H7 (cell line): Measurements from ENCODE around the gene ITIH5. TPM values are rescaled to one million over a fixed set of nuclear protein-coding genes. Genes with fewer than 3 reads are reported as not detected.

Experiments used
- DNase-seq: peaks from one replicate; pipeline ENCODE4 v3.0.0; 2012
- H3K27me3 ChIP-seq: 2 replicates; pipeline ENCODE4 v1.6.0; 2011; ENCODE audit warnings: mild to moderate bottlenecking, low read length; ENCODE audit not compliant: control insufficient read depth, insufficient read depth
- H3K36me3 ChIP-seq: replicated peaks from 2 replicates; pipeline ENCODE4 v1.5.1; 2011; ENCODE audit warnings: low read length; ENCODE audit not compliant: control insufficient read depth, insufficient read depth
- H3K4me3 ChIP-seq: 2 replicates; pipeline ENCODE4 v1.5.1; 2011; ENCODE audit warnings: low read depth, mild to moderate bottlenecking, control low read depth, low read length, moderate library complexity; ENCODE audit not compliant: insufficient read depth
- total RNA-seq: library from RNA; depleted of rRNA; stranded (reverse); fragments of >200 nt; shearing (Covaris generic); gene quantifications from 2 replicates; pipeline ENCODE4 v1.2.3, GENCODE V29; 2014

Gene ITIH5
- total RNA-seq, 1 experiment from 2014 or later, result 1.9 TPM

DNA sequence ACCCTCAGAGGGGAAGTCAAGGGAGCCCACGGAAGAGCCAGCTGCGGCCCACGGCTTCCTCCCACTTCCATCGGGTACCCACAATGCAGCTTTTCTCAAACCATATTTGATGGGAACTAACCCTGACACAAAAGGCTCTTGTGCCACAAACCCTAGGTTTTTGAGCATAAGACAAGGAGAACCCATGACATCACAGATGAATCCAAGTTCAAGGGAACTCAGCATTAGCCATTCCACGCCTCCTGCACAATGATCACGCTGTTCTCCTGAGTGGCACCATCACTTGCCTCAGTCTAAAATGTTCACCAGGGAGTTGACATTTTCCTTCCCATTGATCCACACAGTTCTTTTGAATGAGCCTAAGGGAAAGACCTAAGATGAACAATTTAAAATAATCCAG, 70.4 kb downstream of the ITIH5 start:
- Histone ChIP-seq H3K27me3 (no peaks in the 10 kb centered on the region), H3K4me3 (no peak overlapping the region), H3K36me3 (no peaks in the 10 kb centered on the region)
- DNase-seq, result no peak

DNA sequence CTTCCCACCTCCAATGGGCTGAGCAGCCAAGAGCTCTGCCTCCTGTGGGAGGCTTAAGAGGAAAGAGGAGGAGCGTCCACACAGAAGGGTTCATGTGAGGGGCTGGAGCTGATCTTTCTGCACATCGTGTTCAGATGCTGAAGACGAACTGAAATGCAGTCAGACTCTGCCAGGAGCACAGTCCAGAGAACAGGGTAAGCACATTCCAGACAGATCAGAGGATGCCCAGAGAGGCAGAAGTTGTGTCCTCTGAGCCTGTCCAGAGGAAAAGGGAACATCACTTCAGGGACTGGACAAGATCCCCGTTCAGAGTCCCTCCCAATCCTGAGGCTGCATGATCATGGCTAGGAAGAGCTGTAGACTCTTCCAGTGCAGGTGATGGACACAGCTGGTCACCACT, 72.9 kb downstream of the ITIH5 start:
- Histone ChIP-seq H3K36me3 (no peaks in the 10 kb centered on the region), H3K27me3 (no peaks in the 10 kb centered on the region), H3K4me3 (no peak overlapping the region)
- DNase-seq, result no peak

- no peaks in the 10 kb centered on the region for H3K27me3 ChIP-seq
- H3K4me3 ChIP-seq, result no peak overlapping the region
- DNase-seq, result peak; percentile 44
- H3K36me3 ChIP-seq, result no peaks in the 10 kb centered on the region
Measured at GRCh38 chr10:7593063-7593462, 73.7 kb downstream of the ITIH5 start.

GRCh38 chr10:7592627-7593026, 74.1 kb downstream of the ITIH5 start:
- Histone ChIP-seq H3K36me3 (no peaks in the 10 kb centered on the region), H3K27me3 (no peaks in the 10 kb centered on the region), H3K4me3 (no peak overlapping the region)
- no peak for DNase-seq

DNA sequence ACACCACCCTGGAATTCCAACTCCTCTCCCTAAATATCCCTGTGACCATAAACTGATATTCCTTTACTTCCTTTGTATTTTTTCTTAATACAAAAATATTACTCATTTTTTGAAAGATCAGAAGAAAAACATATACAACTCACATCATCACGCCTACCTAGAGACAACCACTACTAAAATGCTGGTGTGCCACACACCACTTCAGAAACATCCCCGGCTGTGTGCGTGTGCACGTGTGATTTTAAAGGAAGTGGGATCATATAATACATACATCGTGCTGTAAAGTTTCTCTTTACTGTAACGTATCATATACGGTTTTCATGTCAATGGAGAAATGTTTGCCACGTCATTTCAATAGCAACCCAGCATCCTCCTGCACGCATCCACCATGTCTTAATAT, 76.5 kb downstream of the ITIH5 start:
- Histone ChIP-seq H3K36me3 (no peaks in the 10 kb centered on the region), H3K4me3 (no peak overlapping the region), H3K27me3 (no peaks in the 10 kb centered on the region)
- no peak for DNase-seq

- no peak overlapping the region for H3K4me3 ChIP-seq
- DNase-seq, result no peak
- no peaks in the 10 kb centered on the region for H3K27me3 ChIP-seq
- H3K36me3 ChIP-seq, result no peaks in the 10 kb centered on the region
Measured at GRCh38 chr10:7589748-7590147, 77.0 kb downstream of the ITIH5 start.

- no peak for DNase-seq
- Histone ChIP-seq H3K36me3 (no peaks in the 10 kb centered on the region), H3K27me3 (no peaks in the 10 kb centered on the region), H3K4me3 (no peak overlapping the region)
Measured at GRCh38 chr10:7587865-7588188, 78.9 kb downstream of the ITIH5 start.

DNA sequence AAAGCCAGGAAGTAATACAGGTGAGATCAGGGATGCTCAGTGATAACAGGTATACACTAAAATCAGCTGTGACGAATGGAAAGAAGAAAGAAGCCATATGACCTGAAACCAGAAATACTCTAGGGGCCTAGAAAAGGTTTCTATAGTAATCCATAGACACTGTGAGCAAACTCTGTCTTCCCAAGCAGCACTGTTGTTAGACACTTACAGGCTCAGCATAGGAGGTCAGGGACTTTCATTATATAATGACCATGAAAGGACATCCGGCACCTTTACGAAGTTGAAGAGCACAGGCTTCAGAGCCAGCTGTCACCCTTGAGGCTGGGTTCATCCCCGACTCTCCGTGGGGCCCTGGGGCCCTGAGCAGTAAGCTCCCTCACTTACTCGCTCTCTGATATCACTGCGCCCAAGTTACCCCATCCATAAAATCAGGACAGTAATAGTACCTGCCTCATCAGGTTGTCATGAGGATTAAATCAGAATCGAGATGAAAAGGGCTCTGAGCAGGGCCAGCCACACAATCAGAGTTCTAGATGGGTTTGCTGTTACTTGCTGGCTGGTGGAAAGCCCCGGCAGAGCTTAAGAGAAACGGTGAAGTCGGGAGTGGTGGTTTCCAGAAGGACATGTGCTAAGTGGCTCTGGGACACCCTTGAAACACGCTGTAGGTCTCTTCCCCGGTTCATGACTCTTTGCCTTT, 79.5 kb downstream of the ITIH5 start:
- H3K4me3 ChIP-seq, result no peak overlapping the region
- DNase-seq, result no peak

GRCh38 chr10:7585228-7585627, 81.5 kb downstream of the ITIH5 start:
- H3K36me3 ChIP-seq, result no peaks in the 10 kb centered on the region
- DNase-seq, result no peak
- no peaks in the 10 kb centered on the region for H3K27me3 ChIP-seq
- no peak overlapping the region for H3K4me3 ChIP-seq

More for the DNA sequence above, 79.5 kb downstream of the ITIH5 start:
- no peaks in the 10 kb centered on the region for H3K27me3 ChIP-seq
- H3K36me3 ChIP-seq, result no peaks in the 10 kb centered on the region

- H3K4me3 ChIP-seq, result no peak overlapping the region
- no peaks in the 10 kb centered on the region for H3K36me3 ChIP-seq
- H3K27me3 ChIP-seq, result no peaks in the 10 kb centered on the region
- DNase-seq, result no peak
Measured at GRCh38 chr10:7583626-7584025, 83.1 kb downstream of the ITIH5 start.

DNA sequence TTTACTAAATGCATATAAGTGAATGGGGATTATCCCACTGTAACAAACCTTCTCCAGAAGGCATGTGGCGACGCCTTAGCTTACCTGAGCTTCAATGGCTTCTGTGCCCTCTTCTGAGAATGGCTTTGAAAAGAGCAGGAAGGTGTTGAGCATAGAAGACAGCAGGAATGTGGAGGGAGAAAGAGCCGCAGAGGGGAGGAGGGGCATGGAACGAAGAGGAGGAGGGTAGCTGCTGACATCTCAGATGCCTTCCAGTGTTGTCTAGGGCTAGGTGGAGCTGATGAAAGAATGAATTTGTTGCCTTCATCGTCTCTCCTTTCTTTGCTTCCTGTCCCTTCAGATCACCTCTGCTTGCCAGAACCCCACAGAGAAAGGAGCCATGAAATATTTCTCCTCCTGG, 86.2 kb downstream of the ITIH5 start:
- no peak overlapping the region for H3K4me3 ChIP-seq
- H3K27me3 ChIP-seq, result no peaks in the 10 kb centered on the region
- H3K36me3 ChIP-seq, result no peaks in the 10 kb centered on the region
- DNase-seq, result peak; percentile 56

- no peak overlapping the region for H3K4me3 ChIP-seq
- H3K27me3 ChIP-seq, result no peaks in the 10 kb centered on the region
- no peak for DNase-seq
- no peaks in the 10 kb centered on the region for H3K36me3 ChIP-seq
Measured at GRCh38 chr10:7579681-7580080, 87.1 kb downstream of the ITIH5 start.

DNA sequence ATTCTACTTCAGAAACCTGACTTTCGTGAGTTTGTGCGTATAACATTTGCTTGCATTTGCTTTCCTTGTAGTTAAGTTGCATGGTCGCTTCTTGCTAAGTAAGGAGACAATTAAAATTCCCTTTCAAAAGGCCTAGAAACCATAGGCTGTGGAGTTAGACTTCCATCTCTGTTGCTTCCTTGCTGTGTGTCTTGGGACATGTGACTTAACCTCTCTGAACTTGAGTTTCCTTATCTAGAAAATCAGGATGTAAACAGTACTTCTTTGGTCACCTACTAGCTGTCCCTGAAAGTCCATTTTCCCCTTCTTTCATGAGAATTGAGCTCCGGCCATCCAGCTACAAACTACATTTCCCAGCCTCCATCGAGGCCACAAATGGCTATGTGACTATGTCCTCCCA, 89.2 kb downstream of the ITIH5 start:
- H3K36me3 ChIP-seq, result no peaks in the 10 kb centered on the region
- DNase-seq, result no peak
- no peaks in the 10 kb centered on the region for H3K27me3 ChIP-seq
- H3K4me3 ChIP-seq, result no peak overlapping the region

GRCh38 chr10:7577176-7577575, 89.6 kb downstream of the ITIH5 start:
- Histone ChIP-seq H3K36me3 (no peaks in the 10 kb centered on the region), H3K27me3 (no peaks in the 10 kb centered on the region), H3K4me3 (no peak overlapping the region)
- DNase-seq, result no peak

DNA sequence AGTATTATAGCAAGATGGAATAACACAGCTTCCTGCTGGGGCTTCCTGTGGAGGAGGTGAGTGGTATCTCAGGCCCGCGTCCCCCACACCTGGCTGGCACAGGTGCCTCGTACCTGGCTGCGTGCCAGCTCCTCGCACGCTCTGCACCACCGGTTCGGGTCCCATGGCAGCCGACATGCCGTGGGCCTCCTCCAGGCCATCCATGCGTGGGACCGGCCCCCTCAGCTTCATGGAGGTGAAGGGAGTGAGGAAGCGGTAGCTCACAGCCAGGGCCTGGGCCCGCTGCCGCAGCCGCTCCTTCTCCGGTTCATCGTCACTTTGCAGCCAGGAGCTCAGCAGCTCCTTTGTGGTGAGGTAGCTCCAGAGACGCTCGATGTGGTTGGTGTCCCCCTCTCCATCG, 90.4 kb downstream of the ITIH5 start:
- H3K4me3 ChIP-seq, result no peak overlapping the region
- H3K27me3 ChIP-seq, result no peaks in the 10 kb centered on the region
- H3K36me3 ChIP-seq, result no peaks in the 10 kb centered on the region
- no peak for DNase-seq

DNA sequence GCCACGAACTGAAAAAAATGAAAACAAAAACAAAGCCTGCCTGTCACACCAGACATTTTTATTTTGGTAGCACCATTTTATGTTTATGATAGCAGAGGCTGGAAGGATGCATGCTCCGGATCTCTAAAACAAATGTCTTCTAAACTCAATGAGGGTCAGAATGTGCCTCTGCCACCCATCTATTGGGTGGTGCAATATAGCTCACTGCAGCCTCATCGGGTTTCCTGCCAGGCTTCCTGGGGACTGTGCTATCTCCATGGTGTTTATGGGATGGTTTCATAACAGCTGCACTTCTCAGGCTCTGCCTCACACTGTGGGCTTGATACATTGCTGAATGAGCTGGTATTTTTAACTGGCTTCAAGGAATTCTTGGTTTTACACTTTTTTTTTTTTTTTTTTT, 94.4 kb downstream of the ITIH5 start:
- DNase-seq, result no peak
- Histone ChIP-seq H3K27me3 (no peaks in the 10 kb centered on the region), H3K36me3 (no peaks in the 10 kb centered on the region), H3K4me3 (no peak overlapping the region)
